ENCODE measurements around the gene CMTM1. TPM values are rescaled to one million over a fixed set of nuclear protein-coding genes. Genes with fewer than 3 reads are reported as not detected.
"Not testable (repeated sequence)": the region's sequence is repeated elsewhere in the genome, so short reads cannot be mapped to it uniquely, and the experiment has no call there.

The CMTM1 gene
- polyA plus RNA-seq, 1 donor (not counting 4 experiments of a cell fraction or from before 2014, with no cell fraction given) = 0.24 TPM

- H3K4me2 ChIP-seq (ENCODE audit: control insufficient read depth, extremely low read depth, insufficient read depth, low read depth, low read length) = no peak overlapping the region
- no peak overlapping the region for H3K27ac ChIP-seq (ENCODE audit: control insufficient read depth, insufficient read depth, low read length)
- no peaks in the 10 kb centered on the region for H3K27me3 ChIP-seq (ENCODE audit: control insufficient read depth, extremely low read depth, insufficient read depth, low read length)
- no peak for TF ChIP-seq EZH2 (IDR thresholded peaks at IDR 0.05; ENCODE audit: low read length)
- TF ChIP-seq CTCF (optimal IDR thresholded peaks at IDR 0.05 in 1 of 3, IDR thresholded peaks at IDR 0.05 in 1 of 3, conservative IDR thresholded peaks at IDR 0.05 in 1 of 3; ENCODE audit: extremely low read depth in 1 of 3, insufficient read depth in 2 of 3, low read length in 3 of 3) = no peak
- H3K9me3 ChIP-seq (ENCODE audit: control insufficient read depth, low read depth, low read length) = no peaks in the 10 kb centered on the region
- H4K20me1 ChIP-seq (ENCODE audit: control insufficient read depth, extremely low read depth, insufficient read depth, low read length) = no peaks in the 10 kb centered on the region
- DNase-seq (ENCODE audit: low read depth, low spot score) = no peak
- no peaks in the 10 kb centered on the region for H3K9me1 ChIP-seq (ENCODE audit: control insufficient read depth, extremely low read depth, insufficient read depth, low read length)
- peaks cover 26% of the 10 kb centered on the region for H3K4me1 ChIP-seq (ENCODE audit: control insufficient read depth, extremely low read depth, insufficient read depth, low read length)
- no peak overlapping the region for H2AFZ ChIP-seq (ENCODE audit: control insufficient read depth, low read length)
- no peaks in the 10 kb centered on the region for H3K79me2 ChIP-seq (ENCODE audit: control insufficient read depth, insufficient read depth, low read length)
- FAIRE-seq = no peak
- H3K4me3 ChIP-seq (ENCODE audit: control insufficient read depth in 2 of 3, extremely low read depth in 1 of 3, insufficient read depth in 2 of 3, low read depth in 1 of 3, low read length in 3 of 3) = no peak overlapping the region
- dilution Hi-C loops (cut with MboI; ENCODE audit: extremely low pct_ligation_motif_present, low sequenced_read_pairs) = no loop called here
- no peak overlapping the region for H3K9ac ChIP-seq (ENCODE audit: control insufficient read depth, extremely low read depth, insufficient read depth, low read length)
- H3K36me3 ChIP-seq (ENCODE audit: control insufficient read depth in 2 of 2, extremely low read depth in 1 of 2, insufficient read depth in 2 of 2, low read length in 2 of 2) = peaks cover 3 to 9% of the 10 kb centered on the region in 2 experiments
These were observed 56.6 kb downstream of the CMTM1 start for GRCh38 chr16:66622863-66623262.

DNA sequence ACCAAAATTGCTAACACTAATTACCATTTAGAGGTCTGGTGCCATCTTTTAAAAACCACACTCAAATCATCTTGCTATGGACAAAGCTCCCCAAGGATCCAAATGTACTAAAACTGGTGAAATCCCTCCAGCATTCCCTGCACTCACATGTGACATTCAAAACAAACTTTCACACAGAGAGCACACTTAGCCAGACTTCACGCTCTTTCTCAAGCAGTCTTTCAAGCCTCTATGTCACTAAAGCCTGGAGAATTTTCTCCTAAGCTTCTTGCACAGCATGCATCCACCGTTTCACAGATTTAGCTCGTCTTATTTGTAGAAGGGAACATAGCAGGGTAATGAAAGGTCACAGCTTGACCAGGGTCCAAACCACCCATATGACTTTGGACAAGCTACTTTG lies 57.5 kb downstream of the CMTM1 start:
- no peaks in the 10 kb centered on the region for H3K79me2 ChIP-seq (ENCODE audit: control insufficient read depth, insufficient read depth, low read length)
- no peak overlapping the region for H3K27ac ChIP-seq (ENCODE audit: control insufficient read depth, insufficient read depth, low read length)
- H3K9me1 ChIP-seq (ENCODE audit: control insufficient read depth, extremely low read depth, insufficient read depth, low read length) = no peaks in the 10 kb centered on the region
- no peak overlapping the region for H2AFZ ChIP-seq (ENCODE audit: control insufficient read depth, low read length)
- no peaks in the 10 kb centered on the region for H4K20me1 ChIP-seq (ENCODE audit: control insufficient read depth, extremely low read depth, insufficient read depth, low read length)
- DNase-seq (ENCODE audit: low read depth, low spot score) = no peak
- H3K9ac ChIP-seq (ENCODE audit: control insufficient read depth, extremely low read depth, insufficient read depth, low read length) = no peak overlapping the region
- FAIRE-seq = no peak
- peaks cover 3 to 9% of the 10 kb centered on the region in 2 experiments for H3K36me3 ChIP-seq (ENCODE audit: control insufficient read depth in 2 of 2, extremely low read depth in 1 of 2, insufficient read depth in 2 of 2, low read length in 2 of 2)
- H3K27me3 ChIP-seq (ENCODE audit: control insufficient read depth, extremely low read depth, insufficient read depth, low read length) = no peaks in the 10 kb centered on the region
- TF ChIP-seq EZH2 (IDR thresholded peaks at IDR 0.05; ENCODE audit: low read length) (no peak), CTCF (optimal IDR thresholded peaks at IDR 0.05 in 1 of 3, IDR thresholded peaks at IDR 0.05 in 1 of 3, conservative IDR thresholded peaks at IDR 0.05 in 1 of 3; ENCODE audit: extremely low read depth in 1 of 3, insufficient read depth in 2 of 3, low read length in 3 of 3) (no peak)
- H3K4me3 ChIP-seq (ENCODE audit: control insufficient read depth in 2 of 3, extremely low read depth in 1 of 3, insufficient read depth in 2 of 3, low read depth in 1 of 3, low read length in 3 of 3) = no peak overlapping the region
- no peaks in the 10 kb centered on the region for H3K9me3 ChIP-seq (ENCODE audit: control insufficient read depth, low read depth, low read length)
- H3K4me2 ChIP-seq (ENCODE audit: control insufficient read depth, extremely low read depth, insufficient read depth, low read depth, low read length) = no peak overlapping the region
- dilution Hi-C loops (cut with MboI; ENCODE audit: extremely low pct_ligation_motif_present, low sequenced_read_pairs) = no loop called here
- H3K4me1 ChIP-seq (ENCODE audit: control insufficient read depth, extremely low read depth, insufficient read depth, low read length) = peaks cover 17% of the 10 kb centered on the region

DNA sequence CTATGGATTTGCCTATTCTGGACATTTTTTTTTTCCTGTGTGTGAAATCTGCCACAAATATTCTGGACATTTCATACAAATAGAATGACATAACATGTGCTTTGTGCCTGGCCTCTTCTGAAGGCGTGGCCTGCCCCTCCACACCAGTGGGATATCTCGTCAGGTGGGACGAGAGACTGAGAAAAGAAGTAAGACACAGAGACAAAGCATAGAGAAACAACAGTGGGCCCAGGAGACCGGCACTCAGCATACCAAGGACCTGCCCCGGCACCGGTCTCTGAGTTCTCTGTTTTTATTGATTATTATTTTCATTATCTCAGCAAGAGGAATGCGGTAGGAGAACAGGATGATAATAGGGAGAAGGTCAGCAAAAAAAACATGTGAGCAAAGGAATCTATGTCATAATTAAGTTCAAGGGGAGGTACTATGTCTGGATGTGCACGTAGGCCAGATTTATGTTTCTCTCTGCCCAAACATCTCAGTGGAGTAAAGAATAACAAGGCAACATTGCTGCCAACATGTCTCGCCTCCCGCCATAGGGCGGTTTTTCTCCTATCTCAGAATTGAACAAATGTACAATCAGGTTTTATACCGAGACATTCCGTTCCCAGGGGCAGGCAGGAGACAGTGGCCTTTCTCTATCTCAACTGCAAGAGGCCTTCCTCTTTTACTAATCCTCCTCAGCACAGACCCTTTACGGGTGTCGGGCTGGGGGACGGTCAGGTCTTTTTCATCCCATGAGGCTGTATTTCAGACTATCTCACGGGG lies 61.6 kb downstream of the CMTM1 start:
- H3K4me2 ChIP-seq (ENCODE audit: control insufficient read depth, extremely low read depth, insufficient read depth, low read depth, low read length); H3K79me2 ChIP-seq (ENCODE audit: control insufficient read depth, insufficient read depth, low read length); dilution Hi-C loops (cut with MboI; ENCODE audit: extremely low pct_ligation_motif_present, low sequenced_read_pairs); H3K4me3 ChIP-seq (ENCODE audit: control insufficient read depth in 2 of 3, extremely low read depth in 1 of 3, insufficient read depth in 2 of 3, low read depth in 1 of 3, low read length in 3 of 3); H3K36me3 ChIP-seq (ENCODE audit: control insufficient read depth in 2 of 2, extremely low read depth in 1 of 2, insufficient read depth in 2 of 2, low read length in 2 of 2); H3K27me3 ChIP-seq (ENCODE audit: control insufficient read depth, extremely low read depth, insufficient read depth, low read length); H4K20me1 ChIP-seq (ENCODE audit: control insufficient read depth, extremely low read depth, insufficient read depth, low read length); H3K27ac ChIP-seq (ENCODE audit: control insufficient read depth, insufficient read depth, low read length); H3K9ac ChIP-seq (ENCODE audit: control insufficient read depth, extremely low read depth, insufficient read depth, low read length); FAIRE-seq; H2AFZ ChIP-seq (ENCODE audit: control insufficient read depth, low read length); H3K9me3 ChIP-seq (ENCODE audit: control insufficient read depth, low read depth, low read length); H3K9me1 ChIP-seq (ENCODE audit: control insufficient read depth, extremely low read depth, insufficient read depth, low read length); DNase-seq (ENCODE audit: low read depth, low spot score): not testable (repeated sequence)
- H3K4me1 ChIP-seq (ENCODE audit: control insufficient read depth, extremely low read depth, insufficient read depth, low read length) = peaks cover 15% of the 10 kb centered on the region
